ENCODE data around the gene ISL1. TPM values are rescaled to one million over a fixed set of nuclear protein-coding genes. Genes with fewer than 3 reads are reported as not detected.

The ISL1 gene
- total and polyA plus RNA-seq, 2 of the 13 experiments (the other 11 are each of a cell fraction or from before 2014, with no cell fraction given), result not detected

DNA sequence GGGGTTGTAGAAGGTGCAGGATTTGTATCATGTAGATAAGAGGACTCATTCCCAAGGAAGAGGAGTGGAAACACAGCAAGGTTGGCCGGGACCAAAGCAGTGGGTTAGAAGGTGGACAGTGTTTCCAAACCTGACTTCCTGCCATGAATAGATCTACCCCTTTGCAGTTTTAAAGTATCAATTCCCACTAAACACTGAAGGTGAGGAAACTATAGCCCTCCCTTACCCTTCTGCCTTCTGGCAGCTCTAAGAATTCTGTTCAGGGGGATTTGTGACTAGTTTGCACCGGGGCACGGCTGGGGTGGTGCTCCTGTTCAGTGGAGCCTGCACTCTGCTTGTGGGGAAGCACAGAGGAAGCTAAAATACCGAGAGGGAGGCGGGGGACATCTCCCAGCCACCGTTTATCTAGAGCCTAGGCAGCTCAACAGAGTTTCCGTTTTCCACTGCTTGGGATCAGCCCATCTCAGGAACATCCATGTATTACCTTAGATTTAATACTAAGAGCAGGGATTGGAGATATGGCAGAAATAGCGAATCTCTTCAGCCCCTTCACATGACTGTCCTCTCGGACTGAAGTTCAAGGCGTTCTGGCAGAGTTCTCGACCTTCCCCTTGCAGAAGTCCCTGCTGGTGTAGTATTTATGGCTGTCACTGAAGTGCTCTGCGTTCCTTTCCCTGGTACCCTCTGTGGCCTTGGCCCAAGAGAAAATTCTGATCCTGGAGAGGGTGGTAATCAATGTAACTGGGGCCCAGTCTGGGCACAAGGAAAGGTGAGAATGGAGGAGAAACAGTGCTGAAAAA, 5.4 kb downstream of the ISL1 start:
- H4K20me1 ChIP-seq (ENCODE audit: insufficient read depth, low read length), result no peaks in the 10 kb centered on the region
- WGBS (ENCODE audit: low lambda C conversion rate), result 9% methylated on average over 10 of the region's 12 CpGs
- no peak for FAIRE-seq
- no peak overlapping the region for H3K9ac ChIP-seq (ENCODE audit: insufficient read depth, low read depth, low read length)
- H3K4me1 ChIP-seq (ENCODE audit: insufficient read depth, low read length), result no peaks in the 10 kb centered on the region
- H3K27ac ChIP-seq (ENCODE audit: extremely low read length, insufficient read depth, low read length), result no peak overlapping the region
- POLR2A ChIA-PET, result no interaction called here
- no TSS peak for BruUV-seq (replicated peaks)
- no peaks in the 10 kb centered on the region for H3K79me2 ChIP-seq (ENCODE audit: insufficient read depth, low read length)
- peak overlapping the region; percentile 42; the same call in 1 of the 2 replicates for H3K4me2 ChIP-seq (ENCODE audit: low read depth, low read length)
- no peaks in the 10 kb centered on the region for H3K36me3 ChIP-seq (replicated peaks in 1 of 2; ENCODE audit: control insufficient read depth in 1 of 2, insufficient read depth in 2 of 2, low read length in 2 of 2)
- DNase-seq (ENCODE audit: low spot score), result no peak
- H2AFZ ChIP-seq (ENCODE audit: low read length), result no peak overlapping the region
- peak overlapping the region in 1 of 3 experiments; percentile 55; a peak in 1 of 6 replicates for H3K4me3 ChIP-seq (replicated peaks in 1 of 3; ENCODE audit: insufficient read depth in 1 of 3, low read depth in 2 of 3, low read length in 3 of 3)
- intact Hi-C loops (cut with micrococcal nuclease; ENCODE audit: unreplicated experiment) (no loop called here), in situ Hi-C loops (cut with HindIII; ENCODE audit: extremely low pct_ligation_motif_present, low pct_unique_long_range_greater_than_20kb) (loop anchor here (25.0 kb wide), 2 partner anchors 624 to 1274 kb away; no protein-coding TSS in a partner anchor)
- CTCF ChIA-PET (ENCODE audit: low intra/inter-chr PET ratio, low total read pairs), result no interaction called here
- peak; percentile 38; the same call in 2 of the 3 replicates for ATAC-seq
- H3K27me3 ChIP-seq (ENCODE audit: control insufficient read depth in 1 of 2, insufficient read depth in 2 of 2, low read length in 2 of 2), result peaks cover 7 to 39% of the 10 kb centered on the region in 2 experiments; a peak in 4 of 5 replicates
- H3K9me3 ChIP-seq (ENCODE audit: low read length), result no peaks in the 10 kb centered on the region
- TF ChIP-seq ZNF296 (CRISPR knock-in tag; conservative IDR thresholded peaks at IDR 0.05), result no peak
- no peak for TF ChIP-seq CHD4 (IDR thresholded peaks at IDR 0.05; ENCODE audit: borderline replicate concordance, low read length)
- TF ChIP-seq ZNF558 (CRISPR knock-in tag; IDR thresholded peaks at IDR 0.05; ENCODE audit: borderline replicate concordance), result no peak
- no peak for TF ChIP-seq ZBTB42 (CRISPR knock-in tag; IDR thresholded peaks at IDR 0.05)
- TF ChIP-seq, protein P1, sequence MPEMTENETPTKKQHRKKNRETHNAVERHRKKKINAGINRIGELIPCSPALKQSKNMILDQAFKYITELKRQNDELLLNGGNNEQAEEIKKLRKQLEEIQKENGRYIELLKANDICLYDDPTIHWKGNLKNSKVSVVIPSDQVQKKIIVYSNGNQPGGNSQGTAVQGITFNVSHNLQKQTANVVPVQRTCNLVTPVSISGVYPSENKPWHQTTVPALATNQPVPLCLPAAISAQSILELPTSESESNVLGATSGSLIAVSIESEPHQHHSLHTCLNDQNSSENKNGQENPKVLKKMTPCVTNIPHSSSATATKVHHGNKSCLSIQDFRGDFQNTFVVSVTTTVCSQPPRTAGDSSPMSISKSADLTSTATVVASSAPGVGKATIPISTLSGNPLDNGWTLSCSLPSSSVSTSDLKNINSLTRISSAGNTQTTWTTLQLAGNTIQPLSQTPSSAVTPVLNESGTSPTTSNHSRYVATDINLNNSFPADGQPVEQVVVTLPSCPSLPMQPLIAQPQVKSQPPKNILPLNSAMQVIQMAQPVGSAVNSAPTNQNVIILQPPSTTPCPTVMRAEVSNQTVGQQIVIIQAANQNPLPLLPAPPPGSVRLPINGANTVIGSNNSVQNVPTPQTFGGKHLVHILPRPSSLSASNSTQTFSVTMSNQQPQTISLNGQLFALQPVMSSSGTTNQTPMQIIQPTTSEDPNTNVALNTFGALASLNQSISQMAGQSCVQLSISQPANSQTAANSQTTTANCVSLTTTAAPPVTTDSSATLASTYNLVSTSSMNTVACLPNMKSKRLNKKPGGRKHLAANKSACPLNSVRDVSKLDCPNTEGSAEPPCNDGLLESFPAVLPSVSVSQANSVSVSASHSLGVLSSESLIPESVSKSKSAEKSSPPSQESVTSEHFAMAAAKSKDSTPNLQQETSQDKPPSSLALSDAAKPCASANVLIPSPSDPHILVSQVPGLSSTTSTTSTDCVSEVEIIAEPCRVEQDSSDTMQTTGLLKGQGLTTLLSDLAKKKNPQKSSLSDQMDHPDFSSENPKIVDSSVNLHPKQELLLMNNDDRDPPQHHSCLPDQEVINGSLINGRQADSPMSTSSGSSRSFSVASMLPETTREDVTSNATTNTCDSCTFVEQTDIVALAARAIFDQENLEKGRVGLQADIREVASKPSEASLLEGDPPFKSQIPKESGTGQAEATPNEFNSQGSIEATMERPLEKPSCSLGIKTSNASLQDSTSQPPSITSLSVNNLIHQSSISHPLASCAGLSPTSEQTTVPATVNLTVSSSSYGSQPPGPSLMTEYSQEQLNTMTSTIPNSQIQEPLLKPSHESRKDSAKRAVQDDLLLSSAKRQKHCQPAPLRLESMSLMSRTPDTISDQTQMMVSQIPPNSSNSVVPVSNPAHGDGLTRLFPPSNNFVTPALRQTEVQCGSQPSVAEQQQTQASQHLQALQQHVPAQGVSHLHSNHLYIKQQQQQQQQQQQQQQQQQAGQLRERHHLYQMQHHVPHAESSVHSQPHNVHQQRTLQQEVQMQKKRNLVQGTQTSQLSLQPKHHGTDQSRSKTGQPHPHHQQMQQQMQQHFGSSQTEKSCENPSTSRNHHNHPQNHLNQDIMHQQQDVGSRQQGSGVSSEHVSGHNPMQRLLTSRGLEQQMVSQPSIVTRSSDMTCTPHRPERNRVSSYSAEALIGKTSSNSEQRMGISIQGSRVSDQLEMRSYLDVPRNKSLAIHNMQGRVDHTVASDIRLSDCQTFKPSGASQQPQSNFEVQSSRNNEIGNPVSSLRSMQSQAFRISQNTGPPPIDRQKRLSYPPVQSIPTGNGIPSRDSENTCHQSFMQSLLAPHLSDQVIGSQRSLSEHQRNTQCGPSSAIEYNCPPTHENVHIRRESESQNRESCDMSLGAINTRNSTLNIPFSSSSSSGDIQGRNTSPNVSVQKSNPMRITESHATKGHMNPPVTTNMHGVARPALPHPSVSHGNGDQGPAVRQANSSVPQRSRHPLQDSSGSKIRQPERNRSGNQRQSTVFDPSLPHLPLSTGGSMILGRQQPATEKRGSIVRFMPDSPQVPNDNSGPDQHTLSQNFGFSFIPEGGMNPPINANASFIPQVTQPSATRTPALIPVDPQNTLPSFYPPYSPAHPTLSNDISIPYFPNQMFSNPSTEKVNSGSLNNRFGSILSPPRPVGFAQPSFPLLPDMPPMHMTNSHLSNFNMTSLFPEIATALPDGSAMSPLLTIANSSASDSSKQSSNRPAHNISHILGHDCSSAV (CRISPR knock-in tag; IDR thresholded peaks at IDR 0.05; ENCODE audit: borderline replicate concordance), result no peak
- no peak for TF ChIP-seq PCBP1 (IDR thresholded peaks at IDR 0.05; ENCODE audit: borderline replicate concordance, low read depth, low read length)
- no peak for TF ChIP-seq NR3C1 (CRISPR knock-in tag; IDR thresholded peaks at IDR 0.05)
- TF ChIP-seq, protein P2, sequence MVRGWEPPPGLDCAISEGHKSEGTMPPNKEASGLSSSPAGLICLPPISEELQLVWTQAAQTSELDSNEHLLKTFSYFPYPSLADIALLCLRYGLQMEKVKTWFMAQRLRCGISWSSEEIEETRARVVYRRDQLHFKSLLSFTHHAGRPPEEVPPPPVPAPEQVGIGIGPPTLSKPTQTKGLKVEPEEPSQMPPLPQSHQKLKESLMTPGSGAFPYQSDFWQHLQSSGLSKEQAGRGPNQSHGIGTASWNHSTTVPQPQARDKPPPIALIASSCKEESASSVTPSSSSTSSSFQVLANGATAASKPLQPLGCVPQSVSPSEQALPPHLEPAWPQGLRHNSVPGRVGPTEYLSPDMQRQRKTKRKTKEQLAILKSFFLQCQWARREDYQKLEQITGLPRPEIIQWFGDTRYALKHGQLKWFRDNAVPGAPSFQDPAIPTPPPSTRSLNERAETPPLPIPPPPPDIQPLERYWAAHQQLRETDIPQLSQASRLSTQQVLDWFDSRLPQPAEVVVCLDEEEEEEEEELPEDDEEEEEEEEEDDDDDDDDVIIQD (CRISPR knock-in tag; IDR thresholded peaks at IDR 0.05; ENCODE audit: low read depth), result no peak
- TF ChIP-seq PRPF4 (IDR thresholded peaks at IDR 0.05; ENCODE audit: low read depth, low read length, poor library complexity, severe bottlenecking), result no peak
- no peak for TF ChIP-seq ZNF674 (CRISPR knock-in tag; IDR thresholded peaks at IDR 0.05; ENCODE audit: low read depth)
